HepG2 (cell line): ENCODE results near the gene MICOS13. TPM values are rescaled to one million over a fixed set of nuclear protein-coding genes. Genes with fewer than 3 reads are reported as not detected.
A peak's percentile ranks its signal among the peaks of the same experiment; 100 is the strongest.

Experiments used
- CBFB ChIP-seq: sonication (generic); formaldehyde crosslinking; IDR thresholded peaks from 2 replicates; pipeline ENCODE4 v1.4.0; 2020; ENCODE audit warnings: missing genetic modification reagents
- FOXA1 ChIP-seq, 2 experiments: fragments of 450-650 bp in 1 of 2; sonication (generic) in 1 of 2; formaldehyde crosslinking in 1 of 2; IDR thresholded peaks; 2 replicates each; pipeline versions ENCODE4 v1.4.0 to v1.6.1; 2016 to 2020; ENCODE audit warnings: missing genetic modification reagents in 1 of 2
- FOXJ3 ChIP-seq: sonication (generic); formaldehyde crosslinking; IDR thresholded peaks from 2 replicates; pipeline ENCODE4 v1.4.0; 2020; ENCODE audit warnings: missing genetic modification reagents, mild to moderate bottlenecking, borderline replicate concordance
- HOXD1 ChIP-seq: sonication (generic); formaldehyde crosslinking; IDR thresholded peaks from 2 replicates; pipeline ENCODE4 v1.5.0; 2020; ENCODE audit warnings: missing genetic modification reagents
- JUN ChIP-seq: sonication (generic); formaldehyde crosslinking; IDR thresholded peaks from 2 replicates; pipeline ENCODE4 v1.4.0; 2020; ENCODE audit warnings: mild to moderate bottlenecking, missing genetic modification reagents
- MIXL1 ChIP-seq: IDR thresholded peaks from 2 replicates; pipeline ENCODE4 v1.6.1; 2016
- ZC3H4 ChIP-seq: sonication (generic); formaldehyde crosslinking; IDR thresholded peaks from 2 replicates; pipeline ENCODE4 v1.4.0; 2020; ENCODE audit warnings: missing genetic modification reagents, borderline replicate concordance
- ZFYVE20 ChIP-seq: sonication (generic); formaldehyde crosslinking; IDR thresholded peaks from 2 replicates; pipeline ENCODE4 v1.8.0; 2023; ENCODE audit warnings: low read depth, mild to moderate bottlenecking, moderate library complexity, missing genetic modification reagents, borderline replicate concordance
- ZNF180 ChIP-seq: sonication (generic); formaldehyde crosslinking; IDR thresholded peaks from 2 replicates; pipeline ENCODE4 v1.4.0; 2020; ENCODE audit warnings: low read depth, missing genetic modification reagents, borderline replicate concordance
- ZNF326 ChIP-seq: sonication (generic); formaldehyde crosslinking; IDR thresholded peaks from 2 replicates; pipeline ENCODE4 v1.4.0; 2020; ENCODE audit warnings: missing genetic modification reagents, borderline replicate concordance
- ZNF530 ChIP-seq: sonication (generic); formaldehyde crosslinking; IDR thresholded peaks from 2 replicates; pipeline ENCODE4 v1.5.0; 2020; ENCODE audit warnings: low read depth, mild to moderate bottlenecking, missing genetic modification reagents
- ZNF556 ChIP-seq: sonication (generic); formaldehyde crosslinking; IDR thresholded peaks from 2 replicates; pipeline ENCODE4 v1.4.0; 2020; ENCODE audit warnings: mild to moderate bottlenecking, missing genetic modification reagents, borderline replicate concordance
- ZNF558 ChIP-seq: sonication (generic); formaldehyde crosslinking; IDR thresholded peaks from 2 replicates; pipeline ENCODE4 v1.9.0; 2022; ENCODE audit warnings: mild to moderate bottlenecking, missing genetic modification reagents, borderline replicate concordance
- ZNF720 ChIP-seq: sonication (generic); formaldehyde crosslinking; IDR thresholded peaks from 2 replicates; pipeline ENCODE4 v1.4.0; 2020; ENCODE audit warnings: missing genetic modification reagents
- ZNF766 ChIP-seq: sonication (generic); formaldehyde crosslinking; IDR thresholded peaks from 2 replicates; pipeline ENCODE4 v1.5.0; 2020; ENCODE audit warnings: missing genetic modification reagents, borderline replicate concordance
- polyA plus RNA-seq, 8 experiments: library from polyadenylated mRNA; depleted of rRNA in 3 of 8; stranded (reverse) in 7 of 8; unstranded in 1 of 8; fragments of >200 nt; fragmentation: Illumina TruSeq in 4 of 8; extraction: Trizol in 4 of 8; gene quantifications; 2 replicates each; pipeline versions ENCODE4 v1.2.1 to v1.2.3, GENCODE V29; 2011 to 2016; ENCODE audit warnings: low read depth in 4 of 8, missing spikeins in 1 of 8, mixed read lengths in 1 of 8; ENCODE audit not compliant: insufficient read depth in 1 of 8
- total RNA-seq, 5 experiments: library from RNA; depleted of rRNA; stranded (reverse); fragments of >200 nt; fragmentation: Illumina TruSeq; extraction: Trizol; gene quantifications; 2 replicates each; pipeline ENCODE4 v1.2.3, GENCODE V29; 2016; ENCODE audit warnings: low read depth in 1 of 5
- TF ChIP-seq, protein P1 (sequence below): sonication (generic); formaldehyde crosslinking; IDR thresholded peaks from 2 replicates; pipeline ENCODE4 v1.5.1; 2020; ENCODE audit warnings: missing genetic modification reagents, mild to moderate bottlenecking, borderline replicate concordance
- TF ChIP-seq, protein P2 (sequence below): sonication (generic); formaldehyde crosslinking; IDR thresholded peaks from one replicate; pipeline ENCODE4 v1.5.1; 2020; ENCODE audit warnings: mild to moderate bottlenecking, missing genetic modification reagents; ENCODE audit errors: not compliant biosample characterization
- TF ChIP-seq, protein P3 (sequence below): IDR thresholded peaks from 2 replicates; pipeline ENCODE4 v1.6.1; 2018; ENCODE audit warnings: missing genetic modification reagents

Gene MICOS13
- total and polyA plus RNA-seq, 2 of the 13 experiments (the other 11 are each of a cell fraction or from before 2014, with no cell fraction given), result 28.8 to 35.4 TPM

DNA sequence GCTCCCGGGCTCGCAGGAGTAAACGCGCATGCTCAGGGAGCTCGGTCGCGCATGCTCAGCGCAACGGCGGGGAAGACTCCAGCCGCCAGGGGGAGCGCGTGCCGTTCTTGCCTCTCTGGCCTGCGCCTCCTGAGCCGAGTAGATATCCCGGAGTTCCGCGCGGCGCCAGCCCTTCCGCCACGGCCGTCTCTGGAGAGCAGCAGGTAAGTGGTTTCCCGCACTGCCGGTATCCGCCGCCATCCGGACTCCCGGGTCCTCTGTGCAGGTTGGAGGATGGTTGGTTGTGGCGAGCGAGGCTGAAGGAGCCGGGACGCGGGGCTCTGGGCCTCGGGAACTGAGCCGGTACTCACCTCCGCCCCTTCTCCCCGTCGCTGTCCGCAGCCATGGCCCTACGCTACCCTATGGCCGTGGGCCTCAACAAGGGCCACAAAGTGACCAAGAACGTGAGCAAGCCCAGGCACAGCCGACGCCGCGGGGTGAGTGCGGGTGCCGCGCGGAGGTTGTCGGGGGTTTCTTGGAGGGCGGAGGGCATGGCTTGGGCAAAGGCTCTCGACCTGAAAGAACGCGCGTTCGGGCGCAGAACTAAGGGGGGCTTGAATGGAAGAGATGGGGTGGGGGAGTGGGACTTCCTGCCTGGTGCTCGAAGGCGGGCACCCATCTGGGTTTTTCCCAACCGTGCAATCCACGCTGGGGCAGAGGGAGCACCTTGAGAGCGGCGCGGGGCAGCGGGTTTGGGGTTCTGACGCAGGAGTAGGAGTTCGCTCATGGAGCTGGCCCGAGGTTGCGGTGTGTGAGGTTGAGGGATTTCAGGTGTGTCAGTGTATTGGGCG, 10.0 kb upstream of the MICOS13 start, which contains the start of gene RPL36 (continued):
- 0 out of 2 replicates have a peak, but pooled peaks have one; percentile 57 for TF ChIP-seq ZFYVE20 (CRISPR knock-in tag)
- no peak for TF ChIP-seq ZNF558 (CRISPR knock-in tag)
- TF ChIP-seq ZNF530 (CRISPR knock-in tag), result no peak
- TF ChIP-seq, protein P1, sequence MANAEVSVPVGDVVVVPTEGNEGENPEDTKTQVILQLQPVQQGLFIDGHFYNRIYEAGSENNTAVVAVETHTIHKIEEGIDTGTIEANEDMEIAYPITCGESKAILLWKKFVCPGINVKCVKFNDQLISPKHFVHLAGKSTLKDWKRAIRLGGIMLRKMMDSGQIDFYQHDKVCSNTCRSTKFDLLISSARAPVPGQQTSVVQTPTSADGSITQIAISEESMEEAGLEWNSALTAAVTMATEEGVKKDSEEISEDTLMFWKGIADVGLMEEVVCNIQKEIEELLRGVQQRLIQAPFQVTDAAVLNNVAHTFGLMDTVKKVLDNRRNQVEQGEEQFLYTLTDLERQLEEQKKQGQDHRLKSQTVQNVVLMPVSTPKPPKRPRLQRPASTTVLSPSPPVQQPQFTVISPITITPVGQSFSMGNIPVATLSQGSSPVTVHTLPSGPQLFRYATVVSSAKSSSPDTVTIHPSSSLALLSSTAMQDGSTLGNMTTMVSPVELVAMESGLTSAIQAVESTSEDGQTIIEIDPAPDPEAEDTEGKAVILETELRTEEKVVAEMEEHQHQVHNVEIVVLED (CRISPR knock-in tag), result peak; percentile 65; the same call in 1 of the 2 replicates
- TF ChIP-seq JUN (CRISPR knock-in tag), result peak; percentile 72; the same call in 1 of the 2 replicates
- 0 out of 2 replicates have a peak, but pooled peaks have one; percentile 79 for TF ChIP-seq HOXD1 (CRISPR knock-in tag)
- no peak for TF ChIP-seq ZC3H4
- TF ChIP-seq, protein P2, sequence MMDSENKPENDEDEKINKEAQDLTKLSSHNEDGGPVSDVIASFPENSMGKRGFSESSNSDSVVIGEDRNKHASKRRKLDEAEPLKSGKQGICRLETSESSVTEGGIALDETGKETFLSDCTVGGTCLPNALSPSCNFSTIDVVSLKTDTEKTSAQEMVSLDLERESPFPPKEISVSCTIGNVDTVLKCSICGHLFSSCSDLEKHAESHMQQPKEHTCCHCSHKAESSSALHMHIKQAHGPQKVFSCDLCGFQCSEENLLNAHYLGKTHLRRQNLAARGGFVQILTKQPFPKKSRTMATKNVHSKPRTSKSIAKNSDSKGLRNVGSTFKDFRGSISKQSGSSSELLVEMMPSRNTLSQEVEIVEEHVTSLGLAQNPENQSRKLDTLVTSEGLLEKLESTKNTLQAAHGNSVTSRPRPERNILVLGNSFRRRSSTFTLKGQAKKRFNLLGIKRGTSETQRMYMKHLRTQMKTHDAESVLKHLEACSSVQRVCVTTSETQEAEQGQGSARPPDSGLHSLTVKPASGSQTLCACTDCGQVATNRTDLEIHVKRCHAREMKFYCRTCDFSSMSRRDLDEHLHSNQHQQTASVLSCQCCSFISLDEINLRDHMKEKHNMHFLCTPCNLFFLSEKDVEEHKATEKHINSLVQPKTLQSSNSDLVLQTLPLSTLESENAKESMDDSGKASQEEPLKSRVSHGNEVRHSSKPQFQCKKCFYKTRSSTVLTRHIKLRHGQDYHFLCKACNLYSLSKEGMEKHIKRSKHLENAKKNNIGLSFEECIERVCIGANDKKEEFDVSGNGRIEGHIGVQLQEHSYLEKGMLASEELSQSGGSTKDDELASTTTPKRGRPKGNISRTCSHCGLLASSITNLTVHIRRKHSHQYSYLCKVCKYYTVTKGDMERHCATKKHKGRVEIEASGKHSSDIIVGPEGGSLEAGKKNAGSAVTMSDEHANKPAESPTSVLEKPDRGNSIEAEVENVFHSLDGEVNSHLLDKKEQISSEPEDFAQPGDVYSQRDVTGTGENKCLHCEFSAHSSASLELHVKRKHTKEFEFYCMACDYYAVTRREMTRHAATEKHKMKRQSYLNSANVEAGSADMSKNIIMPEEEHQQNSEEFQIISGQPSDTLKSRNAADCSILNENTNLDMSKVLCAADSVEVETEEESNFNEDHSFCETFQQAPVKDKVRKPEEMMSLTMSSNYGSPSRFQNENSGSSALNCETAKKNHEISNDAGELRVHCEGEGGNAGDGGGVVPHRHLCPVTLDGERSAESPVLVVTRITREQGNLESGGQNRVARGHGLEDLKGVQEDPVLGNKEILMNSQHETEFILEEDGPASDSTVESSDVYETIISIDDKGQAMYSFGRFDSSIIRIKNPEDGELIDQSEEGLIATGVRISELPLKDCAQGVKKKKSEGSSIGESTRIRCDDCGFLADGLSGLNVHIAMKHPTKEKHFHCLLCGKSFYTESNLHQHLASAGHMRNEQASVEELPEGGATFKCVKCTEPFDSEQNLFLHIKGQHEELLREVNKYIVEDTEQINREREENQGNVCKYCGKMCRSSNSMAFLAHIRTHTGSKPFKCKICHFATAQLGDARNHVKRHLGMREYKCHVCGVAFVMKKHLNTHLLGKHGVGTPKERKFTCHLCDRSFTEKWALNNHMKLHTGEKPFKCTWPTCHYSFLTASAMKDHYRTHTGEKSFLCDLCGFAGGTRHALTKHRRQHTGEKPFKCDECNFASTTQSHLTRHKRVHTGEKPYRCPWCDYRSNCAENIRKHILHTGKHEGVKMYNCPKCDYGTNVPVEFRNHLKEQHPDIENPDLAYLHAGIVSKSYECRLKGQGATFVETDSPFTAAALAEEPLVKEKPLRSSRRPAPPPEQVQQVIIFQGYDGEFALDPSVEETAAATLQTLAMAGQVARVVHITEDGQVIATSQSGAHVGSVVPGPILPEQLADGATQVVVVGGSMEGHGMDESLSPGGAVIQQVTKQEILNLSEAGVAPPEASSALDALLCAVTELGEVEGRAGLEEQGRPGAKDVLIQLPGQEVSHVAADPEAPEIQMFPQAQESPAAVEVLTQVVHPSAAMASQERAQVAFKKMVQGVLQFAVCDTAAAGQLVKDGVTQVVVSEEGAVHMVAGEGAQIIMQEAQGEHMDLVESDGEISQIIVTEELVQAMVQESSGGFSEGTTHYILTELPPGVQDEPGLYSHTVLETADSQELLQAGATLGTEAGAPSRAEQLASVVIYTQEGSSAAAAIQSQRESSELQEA (CRISPR knock-in tag), result no peak
- TF ChIP-seq FOXJ3 (CRISPR knock-in tag), result peak; percentile 66; the same call in 1 of the 2 replicates
- peak; percentile 46; the same call in 1 of the 2 replicates for TF ChIP-seq ZNF180 (CRISPR knock-in tag)
- peak; percentile 76; the same call in 1 of the 2 replicates for TF ChIP-seq ZNF556
- no peak for TF ChIP-seq ZNF326 (CRISPR knock-in tag)
- no peak for TF ChIP-seq ZNF720 (CRISPR knock-in tag)
- peak; percentile 81 for TF ChIP-seq CBFB (CRISPR knock-in tag)
- TF ChIP-seq FOXA1 (IDR thresholded peaks at IDR 0.05), result no peak
- TF ChIP-seq FOXA1 (CRISPR knock-in tag; IDR thresholded peaks at IDR 0.05), result no peak
- no peak for TF ChIP-seq MIXL1 (CRISPR knock-in tag)
- TF ChIP-seq ZNF766 (CRISPR knock-in tag), result peak; percentile 88; the same call in 1 of the 2 replicates
- TF ChIP-seq, protein P3, sequence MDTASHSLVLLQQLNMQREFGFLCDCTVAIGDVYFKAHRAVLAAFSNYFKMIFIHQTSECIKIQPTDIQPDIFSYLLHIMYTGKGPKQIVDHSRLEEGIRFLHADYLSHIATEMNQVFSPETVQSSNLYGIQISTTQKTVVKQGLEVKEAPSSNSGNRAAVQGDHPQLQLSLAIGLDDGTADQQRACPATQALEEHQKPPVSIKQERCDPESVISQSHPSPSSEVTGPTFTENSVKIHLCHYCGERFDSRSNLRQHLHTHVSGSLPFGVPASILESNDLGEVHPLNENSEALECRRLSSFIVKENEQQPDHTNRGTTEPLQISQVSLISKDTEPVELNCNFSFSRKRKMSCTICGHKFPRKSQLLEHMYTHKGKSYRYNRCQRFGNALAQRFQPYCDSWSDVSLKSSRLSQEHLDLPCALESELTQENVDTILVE, result peak; percentile 61
